HG02973 (cell line): ENCODE results near the gene OR4X1.
A peak's percentile ranks its signal among the peaks of the same experiment; 100 is the strongest.
"Not testable (repeated sequence)": the region's sequence is repeated elsewhere in the genome, so short reads cannot be mapped to it uniquely, and the experiment has no call there.

Experiments used
- ATAC-seq: cut with Tn5 transposase; IDR thresholded peaks from one replicate; pipeline ENCODE4 v1.9.1; 2021; ENCODE audit warnings: moderate library complexity; ENCODE audit not compliant: unreplicated experiment

Gene OR4X1, protein sequence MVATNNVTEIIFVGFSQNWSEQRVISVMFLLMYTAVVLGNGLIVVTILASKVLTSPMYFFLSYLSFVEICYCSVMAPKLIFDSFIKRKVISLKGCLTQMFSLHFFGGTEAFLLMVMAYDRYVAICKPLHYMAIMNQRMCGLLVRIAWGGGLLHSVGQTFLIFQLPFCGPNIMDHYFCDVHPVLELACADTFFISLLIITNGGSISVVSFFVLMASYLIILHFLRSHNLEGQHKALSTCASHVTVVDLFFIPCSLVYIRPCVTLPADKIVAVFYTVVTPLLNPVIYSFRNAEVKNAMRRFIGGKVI

DNA sequence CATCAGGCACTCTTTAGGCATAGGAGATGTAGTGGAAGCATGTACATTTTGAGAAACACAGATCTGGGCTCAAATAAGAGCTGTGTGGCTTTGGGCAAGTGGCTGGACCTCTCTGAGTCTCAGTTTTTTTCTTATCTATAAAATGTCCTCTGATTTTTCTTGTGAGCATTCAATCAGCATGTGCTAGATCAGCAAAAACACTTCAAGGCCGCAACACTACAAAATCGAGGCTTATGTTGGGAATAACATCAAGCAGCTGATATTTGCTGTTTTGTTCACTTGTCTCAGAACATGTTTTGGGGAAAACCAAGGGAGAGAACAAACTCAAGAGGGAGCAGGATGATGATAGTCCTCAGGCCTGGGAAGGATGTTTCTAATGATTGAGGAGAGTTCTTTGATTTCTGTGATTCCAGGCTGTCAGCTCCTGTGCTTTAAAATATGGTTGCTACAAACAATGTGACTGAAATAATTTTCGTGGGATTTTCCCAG is at the start of gene OR4X1:
Gene OR4X1 (plus strand): TSS at position 439 of the 489 bp plus-strand sequence. CDS start 0 bp downstream, at position 439.
- ATAC-seq, result no peak

DNA sequence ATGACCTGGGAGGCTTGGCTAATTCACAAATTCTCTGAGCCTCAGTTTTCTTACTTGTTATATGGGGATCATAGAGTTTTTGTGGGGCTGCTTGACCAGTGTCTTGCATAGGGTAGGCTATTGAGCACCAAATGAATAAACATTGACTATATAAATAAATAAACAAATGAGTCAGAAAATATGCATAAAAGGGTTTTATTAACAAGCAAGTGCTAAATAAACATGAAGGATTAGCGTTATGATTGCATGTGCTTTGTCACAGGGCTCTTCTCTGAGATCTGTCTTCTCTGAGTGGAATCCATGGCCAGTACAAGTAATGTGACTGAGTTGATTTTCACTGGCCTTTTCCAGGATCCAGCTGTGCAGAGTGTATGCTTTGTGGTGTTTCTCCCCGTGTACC is 47.2 kb upstream of the OR4X1 start, which contains the start of gene OR4B1:
Gene OR4B1 (plus strand): TSS at position 301 of the 400 bp plus-strand sequence. CDS start 0 bp downstream, at position 301.
- no peak for ATAC-seq

DNA sequence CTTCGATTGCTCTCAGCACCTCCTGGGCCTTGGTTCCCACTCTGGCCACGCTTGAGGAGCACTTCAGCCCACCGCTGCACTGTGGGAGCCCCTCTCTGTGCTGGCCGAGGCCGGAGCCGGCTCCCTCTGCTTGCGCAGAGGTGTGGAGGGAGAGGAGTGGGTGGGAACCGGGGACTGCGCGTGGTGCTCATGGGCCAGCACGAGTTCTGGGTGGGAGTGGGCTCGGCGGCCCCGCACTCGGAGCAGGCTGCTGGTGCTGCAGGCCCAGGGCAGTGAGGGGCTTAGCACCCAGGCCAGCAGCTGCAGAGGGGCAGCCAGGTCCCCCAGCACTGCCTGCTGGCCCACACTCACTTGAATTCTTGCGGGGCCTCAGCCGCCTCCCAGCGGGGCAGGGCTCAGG is 34.9 kb upstream of the OR4X1 start:
- no peak for ATAC-seq

DNA sequence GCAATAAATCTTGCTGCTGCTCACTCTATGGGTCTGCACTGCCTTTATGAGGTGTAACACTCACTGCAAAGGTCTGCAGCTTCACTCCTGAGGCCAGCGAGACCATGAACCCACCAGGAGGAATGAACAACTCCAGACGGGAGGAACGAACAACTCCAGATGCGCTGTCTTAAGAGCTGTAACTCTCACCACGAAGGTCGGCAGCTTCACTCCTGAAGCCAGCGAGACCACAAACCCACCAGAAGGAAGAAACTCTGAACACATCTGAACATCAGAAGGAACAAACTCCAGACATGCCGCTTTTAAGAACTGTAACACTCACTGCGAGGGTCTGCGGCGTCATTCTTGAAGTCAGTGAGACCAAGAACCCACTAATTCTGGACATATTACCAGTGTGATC is 33.6 kb upstream of the OR4X1 start:
- ATAC-seq, result not testable (repeated sequence)

DNA sequence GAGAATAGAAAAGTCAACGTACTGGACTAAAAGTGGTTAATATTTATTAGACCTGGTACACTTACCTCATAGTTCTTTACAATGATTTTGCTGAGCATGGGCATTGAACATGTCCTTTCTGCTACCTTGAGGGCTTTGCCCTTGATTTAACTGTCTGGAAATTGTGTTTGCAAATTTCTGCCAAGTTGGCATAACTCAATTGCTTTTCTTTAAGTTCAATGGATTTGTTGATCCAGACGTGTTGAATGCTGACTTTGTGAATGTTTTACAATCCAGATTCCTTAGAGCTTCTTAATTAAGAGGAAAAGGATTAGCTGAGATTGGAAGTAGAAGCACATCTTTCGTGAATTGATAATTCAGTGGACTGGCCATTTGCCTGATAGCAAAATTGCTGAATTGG is 25.9 kb upstream of the OR4X1 start:
- ATAC-seq, result no peak

DNA sequence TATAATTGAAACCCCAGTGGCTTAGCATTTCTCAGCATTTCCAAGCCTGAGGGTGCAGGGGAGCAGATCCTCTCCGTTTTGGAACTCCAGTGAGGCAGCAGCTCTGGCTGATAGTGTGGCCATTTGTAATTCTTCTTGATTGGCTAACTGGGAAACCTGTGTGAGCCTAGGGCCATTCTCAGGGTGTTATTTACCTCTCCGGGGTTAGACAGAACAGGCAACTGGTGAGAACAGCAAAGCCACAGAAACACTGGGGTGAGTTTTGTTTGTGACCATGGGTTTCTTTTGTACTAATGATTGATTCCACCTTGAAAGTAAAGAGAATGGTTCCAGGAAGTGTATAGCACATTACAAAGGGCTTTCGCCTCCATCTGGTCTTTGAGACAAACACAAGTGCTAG is 21.2 kb upstream of the OR4X1 start:
- no peak for ATAC-seq

DNA sequence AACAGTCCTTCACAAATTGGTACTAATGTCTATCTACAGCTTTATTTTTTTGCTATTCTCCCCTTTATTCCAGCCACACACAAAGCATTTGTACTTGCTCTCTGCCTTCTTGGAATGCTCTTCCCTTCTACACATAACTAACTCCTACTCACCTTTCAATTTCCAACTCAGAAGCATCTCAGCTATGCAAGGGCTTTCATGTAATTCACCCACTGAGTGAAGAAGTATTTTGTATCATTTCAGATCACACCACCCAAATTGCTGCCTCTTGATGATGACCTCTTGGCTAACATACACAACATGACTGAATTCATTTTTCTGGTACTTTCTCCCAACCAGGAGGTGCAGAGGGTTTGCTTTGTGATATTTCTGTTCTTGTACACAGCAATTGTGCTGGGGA is 18.9 kb upstream of the OR4X1 start, which contains the start of gene OR4X2:
Gene OR4X2 (plus strand): TSS at position 301 of the 400 bp plus-strand sequence. CDS start 0 bp downstream, at position 301.
- ATAC-seq, result no peak

DNA sequence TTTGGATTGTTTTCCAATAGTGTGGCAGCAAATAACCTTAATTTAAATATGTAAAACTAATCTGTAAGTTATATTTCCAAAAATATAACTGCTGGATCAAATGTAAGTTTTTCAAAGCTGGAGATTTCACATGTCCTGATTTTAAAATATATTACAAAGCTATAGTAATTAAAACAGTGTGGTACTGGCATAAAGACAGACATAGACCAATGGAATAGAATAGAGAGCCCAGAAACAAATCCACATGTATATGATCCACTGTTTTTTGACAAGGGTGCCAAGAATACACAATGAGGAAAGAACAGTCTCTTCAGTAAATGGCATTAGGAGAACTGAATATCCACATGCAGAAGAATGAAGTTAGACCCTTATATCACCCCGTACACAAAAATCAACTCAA is 14.8 kb upstream of the OR4X1 start:
- ATAC-seq, result no peak

DNA sequence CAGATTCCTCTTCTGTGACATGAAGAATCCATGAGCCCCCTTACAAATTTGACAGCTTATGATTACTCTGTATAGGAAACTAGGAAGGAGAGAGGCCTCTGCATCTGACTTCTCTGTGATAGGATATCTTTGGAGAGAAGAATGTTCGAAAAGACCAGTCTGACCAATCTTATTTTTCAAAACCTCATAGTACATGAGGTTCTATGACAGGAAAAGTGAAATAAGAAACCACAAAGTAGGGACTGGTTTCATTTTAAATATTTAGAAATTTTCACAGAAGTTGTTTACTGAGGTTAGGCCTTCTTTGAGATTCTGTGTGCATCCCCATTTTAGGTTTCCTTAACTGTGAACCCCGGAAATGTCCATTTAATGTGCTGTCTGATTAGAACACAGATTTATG is 2.1 kb upstream of the OR4X1 start:
- ATAC-seq, result no peak

DNA sequence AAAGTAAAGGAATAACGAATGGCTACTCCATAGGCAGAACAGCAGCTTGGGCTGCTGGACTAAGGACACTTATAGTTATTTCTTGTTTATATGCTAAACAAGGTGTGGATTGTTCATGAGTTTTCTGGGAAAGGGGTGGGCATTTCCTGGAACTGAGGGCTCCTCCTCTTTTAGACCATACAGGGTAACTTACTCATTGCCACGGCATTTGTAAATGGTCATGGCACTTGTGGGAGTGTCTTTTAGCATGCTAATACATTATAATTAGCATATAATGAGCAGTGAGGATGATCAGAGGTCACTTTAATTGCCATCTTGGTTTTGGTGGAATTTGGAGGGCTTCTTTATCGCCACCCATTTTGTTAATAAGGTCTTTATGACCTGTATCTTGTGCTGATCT is 7.0 kb downstream of the OR4X1 start:
- ATAC-seq, result no peak

DNA sequence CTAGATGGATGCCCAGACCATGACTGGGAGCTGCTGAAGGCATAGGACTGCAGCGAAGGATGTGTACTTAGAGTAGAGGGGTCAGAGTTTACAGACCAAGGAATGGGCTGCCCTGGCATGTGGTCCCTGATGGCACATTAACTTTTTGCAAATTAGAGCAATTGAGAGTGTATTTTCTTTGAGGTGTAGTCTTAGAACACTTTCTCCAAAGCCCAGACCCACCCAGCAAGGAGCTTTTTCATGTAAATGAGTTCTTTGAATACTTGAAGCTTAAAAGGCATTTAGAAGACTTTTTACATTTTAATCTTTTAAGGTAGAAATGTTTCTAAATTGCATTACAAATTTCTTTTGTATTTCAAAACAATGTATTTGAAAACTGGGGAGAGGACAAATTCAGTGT is 8.9 kb downstream of the OR4X1 start:
- no peak for ATAC-seq

DNA sequence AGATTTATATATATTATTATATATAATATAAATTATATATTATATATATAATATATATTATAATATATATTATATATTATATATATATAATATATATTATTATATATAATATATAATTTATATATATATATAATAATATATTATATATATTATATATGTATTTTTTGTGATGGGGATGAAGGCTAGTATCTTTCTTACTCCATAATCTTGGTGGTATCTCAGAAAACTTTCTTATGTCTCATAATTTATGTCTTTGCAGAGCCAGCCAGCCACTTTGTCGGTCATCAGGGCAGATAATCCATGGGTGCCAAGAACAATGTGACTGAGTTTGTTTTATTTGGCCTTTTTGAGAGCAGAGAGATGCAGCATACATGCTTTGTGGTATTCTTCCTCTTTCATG is 42.3 kb downstream of the OR4X1 start, which contains the start of gene OR4S1:
Gene OR4S1 (plus strand): TSS at position 301 of the 400 bp plus-strand sequence. CDS start 0 bp downstream, at position 301.
- no peak for ATAC-seq

DNA sequence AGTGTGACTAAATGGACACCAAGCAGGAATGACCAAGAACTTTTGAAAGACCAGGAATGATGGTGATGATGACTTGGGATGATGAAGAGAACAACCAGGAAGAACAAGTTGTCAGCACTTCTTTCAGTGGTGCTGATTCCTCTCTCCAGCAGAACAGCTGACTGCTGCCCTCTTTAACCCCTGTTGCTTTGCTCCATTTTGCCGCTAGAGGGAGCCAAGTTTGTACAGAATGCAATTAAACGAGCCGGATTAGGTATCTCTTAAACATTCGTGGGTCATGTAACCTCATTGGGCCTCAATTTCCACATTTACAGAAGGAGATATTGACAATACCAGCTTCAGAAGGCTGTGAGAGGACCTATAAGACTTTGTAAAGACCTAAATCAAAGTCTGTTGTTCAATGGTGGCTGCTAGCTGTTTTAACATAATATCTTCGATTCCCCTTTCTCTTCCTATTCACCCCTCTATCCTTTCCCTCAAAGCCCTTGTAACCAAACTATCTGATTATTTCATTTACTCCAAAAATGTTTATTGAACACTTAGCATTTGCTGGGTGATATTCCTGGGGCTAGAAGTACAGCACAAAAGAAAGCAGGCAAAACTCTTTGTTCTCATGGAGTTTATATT is 44.2 kb downstream of the OR4X1 start:
- peak; percentile 84 for ATAC-seq

DNA sequence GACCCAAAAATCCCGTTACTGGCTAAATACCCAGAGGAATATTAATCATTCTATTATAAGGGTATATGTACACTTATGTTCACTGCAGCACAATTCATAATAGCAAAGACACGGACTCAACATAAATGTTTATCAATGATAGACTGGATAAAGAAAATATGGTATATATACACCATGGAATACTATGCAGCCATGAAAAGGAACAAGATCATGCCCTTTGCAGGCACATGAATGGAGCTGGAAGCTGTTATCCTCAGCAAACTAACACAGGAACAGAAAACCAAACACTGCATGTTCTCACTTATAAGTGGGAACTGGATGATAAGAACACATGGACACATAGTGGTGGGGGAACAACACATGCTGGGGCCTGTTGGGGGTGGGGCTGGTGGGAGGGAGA is 49.9 kb downstream of the OR4X1 start:
- not testable (repeated sequence) for ATAC-seq
